ENCODE measurements around the gene COX4I1.
"Not testable (repeated sequence)": the region's sequence is repeated elsewhere in the genome, so short reads cannot be mapped to it uniquely, and the experiment has no call there.

The COX4I1 gene

GRCh38 chr16:85806539-85806938, 7.0 kb downstream of the COX4I1 start:
- Mint-ChIP-seq H3K4me3 (no peak overlapping the region), H3K27ac (no peak overlapping the region), H3K36me3 (peaks cover 61% of the 10 kb centered on the region), H3K4me1 (peaks cover 19% of the 10 kb centered on the region), H3K9me3 (no peaks in the 10 kb centered on the region)
- DNase-seq (ENCODE audit: low spot score in 2 of 2) (no peak), ATAC-seq (no peak)

GRCh38 chr16:85807340-85807739, 7.8 kb downstream of the COX4I1 start:
- H3K9me3 Mint-ChIP-seq; H3K4me3 Mint-ChIP-seq; DNase-seq (ENCODE audit: low spot score in 2 of 2); ATAC-seq; H3K27ac Mint-ChIP-seq: not testable (repeated sequence)
- Mint-ChIP-seq H3K4me1 (peaks cover 11% of the 10 kb centered on the region), H3K36me3 (peaks cover 53% of the 10 kb centered on the region)

- peaks cover 46% of the 10 kb centered on the region for H3K36me3 Mint-ChIP-seq
- not testable (repeated sequence) for DNase-seq (ENCODE audit: low spot score in 2 of 2); H3K27ac Mint-ChIP-seq; H3K9me3 Mint-ChIP-seq; ATAC-seq; H3K4me1 Mint-ChIP-seq; H3K4me3 Mint-ChIP-seq
Measured at GRCh38 chr16:85808104-85808503, 8.6 kb downstream of the COX4I1 start.

- ATAC-seq, result peak; percentile 6
- Mint-ChIP-seq H3K36me3 (peaks cover 38% of the 10 kb centered on the region), H3K27ac (no peak overlapping the region), H3K4me1 (peaks cover 2% of the 10 kb centered on the region), H3K4me3 (no peak overlapping the region), H3K9me3 (no peaks in the 10 kb centered on the region)
- DNase-seq (ENCODE audit: low spot score in 2 of 2), result no peak
Measured at GRCh38 chr16:85808926-85809325, 9.4 kb downstream of the COX4I1 start.

GRCh38 chr16:85809645-85810044, 10.2 kb downstream of the COX4I1 start:
- Mint-ChIP-seq H3K36me3 (peaks cover 30% of the 10 kb centered on the region), H3K27ac (peak overlapping the region; percentile 52), H3K9me3 (no peaks in the 10 kb centered on the region), H3K4me1 (no peaks in the 10 kb centered on the region), H3K4me3 (no peak overlapping the region)
- DNase-seq (ENCODE audit: low spot score in 2 of 2) (no peak), ATAC-seq (peak; percentile 17)

- peak overlapping the region; percentile 52 for H3K27ac Mint-ChIP-seq
- peaks cover 25% of the 10 kb centered on the region for H3K36me3 Mint-ChIP-seq
- ATAC-seq, result no peak
- DNase-seq (ENCODE audit: low spot score in 2 of 2), result no peak
- no peak overlapping the region for H3K4me3 Mint-ChIP-seq
- no peaks in the 10 kb centered on the region for H3K9me3 Mint-ChIP-seq
- no peaks in the 10 kb centered on the region for H3K4me1 Mint-ChIP-seq
Measured at GRCh38 chr16:85810097-85810741, 10.7 kb downstream of the COX4I1 start.

- Mint-ChIP-seq H3K9me3 (no peaks in the 10 kb centered on the region), H3K36me3 (peaks cover 19% of the 10 kb centered on the region), H3K4me3 (no peak overlapping the region), H3K4me1 (no peaks in the 10 kb centered on the region), H3K27ac (no peak overlapping the region)
- no peak for ATAC-seq
- no peak for DNase-seq (ENCODE audit: low spot score in 2 of 2)
Measured at GRCh38 chr16:85810742-85811115, 11.2 kb downstream of the COX4I1 start.

- Mint-ChIP-seq H3K4me3 (no peak overlapping the region), H3K9me3 (no peaks in the 10 kb centered on the region), H3K4me1 (no peaks in the 10 kb centered on the region), H3K27ac (no peak overlapping the region), H3K36me3 (peaks cover 5% of the 10 kb centered on the region)
- DNase-seq (ENCODE audit: low spot score in 2 of 2) (no peak), ATAC-seq (no peak)
Measured at GRCh38 chr16:85812031-85812807, 12.7 kb downstream of the COX4I1 start.

GRCh38 chr16:85812811-85813700, 13.6 kb downstream of the COX4I1 start:
- ATAC-seq (no peak), DNase-seq (ENCODE audit: low spot score in 2 of 2) (no peak)
- Mint-ChIP-seq H3K4me3 (no peak overlapping the region), H3K4me1 (no peaks in the 10 kb centered on the region), H3K36me3 (no peaks in the 10 kb centered on the region), H3K27ac (no peak overlapping the region), H3K9me3 (no peaks in the 10 kb centered on the region)

GRCh38 chr16:85816159-85816558, 16.7 kb downstream of the COX4I1 start:
- Mint-ChIP-seq H3K36me3 (no peaks in the 10 kb centered on the region), H3K4me3 (no peak overlapping the region), H3K27ac (no peak overlapping the region), H3K4me1 (peaks cover 6% of the 10 kb centered on the region), H3K9me3 (no peaks in the 10 kb centered on the region)
- DNase-seq (ENCODE audit: low spot score in 2 of 2) (no peak), ATAC-seq (no peak)

- not testable (repeated sequence) for H3K9me3 Mint-ChIP-seq, H3K36me3 Mint-ChIP-seq, H3K27ac Mint-ChIP-seq
Measured at GRCh38 chr16:85817195-85817594, 17.7 kb downstream of the COX4I1 start.

GRCh38 chr16:85819245-85819644, 19.8 kb downstream of the COX4I1 start:
- Mint-ChIP-seq H3K4me3 (no peak overlapping the region), H3K36me3 (no peaks in the 10 kb centered on the region), H3K9me3 (no peaks in the 10 kb centered on the region), H3K27ac (no peak overlapping the region), H3K4me1 (peaks cover 12% of the 10 kb centered on the region)
- ATAC-seq (peak; percentile 75), DNase-seq (ENCODE audit: low spot score in 2 of 2) (peak; percentile 83 to 92)

More at GRCh38 chr16:85817195-85817594, 17.7 kb downstream of the COX4I1 start:
- not testable (repeated sequence) for H3K4me3 Mint-ChIP-seq; DNase-seq (ENCODE audit: low spot score in 2 of 2); ATAC-seq
- H3K4me1 Mint-ChIP-seq, result peaks cover 12% of the 10 kb centered on the region

GRCh38 chr16:85819771-85820170, 20.3 kb downstream of the COX4I1 start:
- no peak for ATAC-seq
- peaks cover 12% of the 10 kb centered on the region for H3K4me1 Mint-ChIP-seq
- H3K9me3 Mint-ChIP-seq, result no peaks in the 10 kb centered on the region
- no peak overlapping the region for H3K27ac Mint-ChIP-seq
- H3K4me3 Mint-ChIP-seq, result no peak overlapping the region
- H3K36me3 Mint-ChIP-seq, result no peaks in the 10 kb centered on the region
- DNase-seq (ENCODE audit: low spot score in 2 of 2), result no peak

GRCh38 chr16:85820604-85821372, 21.3 kb downstream of the COX4I1 start:
- no peaks in the 10 kb centered on the region for H3K9me3 Mint-ChIP-seq
- no peak overlapping the region for H3K27ac Mint-ChIP-seq
- ATAC-seq (no peak), DNase-seq (ENCODE audit: low spot score in 2 of 2) (no peak)
- H3K4me1 Mint-ChIP-seq, result peaks cover 12% of the 10 kb centered on the region
- H3K4me3 Mint-ChIP-seq, result no peak overlapping the region
- H3K36me3 Mint-ChIP-seq, result no peaks in the 10 kb centered on the region

Measured in stimulated activated effector memory CD8-positive, alpha-beta T cell treated with anti-CD3 and anti-CD28 coated beads, Interleukin-12 subunit alpha, Interleukin-12 subunit beta, amount 100 ng/mL, for 72 hours (primary cell).